ENCODE results near the gene SLC22A3. TPM values are rescaled to one million over a fixed set of nuclear protein-coding genes. Genes with fewer than 3 reads are reported as not detected.

SLC22A3 gene
- total RNA-seq, 1 experiment from 2014 or later: 0.09 TPM

- intact Hi-C loops (cut with micrococcal nuclease): no loop called here
- Mint-ChIP-seq H3K36me3 (ENCODE audit: insufficient read depth, unreplicated experiment) (no peaks in the 10 kb centered on the region), H3K27ac (ENCODE audit: low read depth, unreplicated experiment) (no peak overlapping the region), H3K4me3 (ENCODE audit: unreplicated experiment) (no peak overlapping the region), H3K27me3 (ENCODE audit: insufficient read depth, unreplicated experiment) (no peaks in the 10 kb centered on the region), H3K4me1 (ENCODE audit: insufficient read depth, unreplicated experiment) (no peaks in the 10 kb centered on the region), H3K9me3 (ENCODE audit: unreplicated experiment) (no peaks in the 10 kb centered on the region)
- no TSS peak for BruUV-seq (replicated peaks)
- ChIA-PET POLR2A (interaction anchor here (0.6 to 0.7 kb wide), 2 partner anchors 97 to 382 kb away, joined by 3 read pairs; no protein-coding TSS in a partner anchor), CTCF (interaction anchor here (0.6 kb wide), 1 partner anchor 1249 kb away, joined by 3 read pairs; no protein-coding TSS in a partner anchor)
- no peak for TF ChIP-seq CTCF (IDR thresholded peaks at IDR 0.05; ENCODE audit: unreplicated experiment)
- no peak for DNase-seq (ENCODE audit: unreplicated experiment)
Observed at GRCh38 chr6:160358225-160359119, 10.3 kb downstream of the SLC22A3 start.

- TF ChIP-seq CTCF (IDR thresholded peaks at IDR 0.05; ENCODE audit: unreplicated experiment): no peak
- BruUV-seq (replicated peaks): no TSS peak
- POLR2A ChIA-PET: no interaction called here
- intact Hi-C loops (cut with micrococcal nuclease): no loop called here
- Mint-ChIP-seq H3K27ac (ENCODE audit: low read depth, unreplicated experiment) (no peak overlapping the region), H3K4me3 (ENCODE audit: unreplicated experiment) (no peak overlapping the region), H3K27me3 (ENCODE audit: insufficient read depth, unreplicated experiment) (no peaks in the 10 kb centered on the region), H3K4me1 (ENCODE audit: insufficient read depth, unreplicated experiment) (no peaks in the 10 kb centered on the region), H3K9me3 (ENCODE audit: unreplicated experiment) (no peaks in the 10 kb centered on the region), H3K36me3 (ENCODE audit: insufficient read depth, unreplicated experiment) (no peaks in the 10 kb centered on the region)
- CTCF ChIA-PET: interaction anchor here (0.6 kb wide), 1 partner anchor 26 kb away, joined by 3 read pairs; no protein-coding TSS in a partner anchor
- no peak for DNase-seq (ENCODE audit: unreplicated experiment)
Observed at GRCh38 chr6:160360955-160361354, 12.8 kb downstream of the SLC22A3 start.

GRCh38 chr6:160362556-160362955, 14.4 kb downstream of the SLC22A3 start:
- intact Hi-C loops (cut with micrococcal nuclease): no loop called here
- TF ChIP-seq CTCF (IDR thresholded peaks at IDR 0.05; ENCODE audit: unreplicated experiment): no peak
- H3K27me3 Mint-ChIP-seq (ENCODE audit: insufficient read depth, unreplicated experiment): no peaks in the 10 kb centered on the region
- ChIA-PET CTCF (no interaction called here), POLR2A (interaction anchor here (0.5 to 0.7 kb wide), 2 partner anchors 24 to 314 kb away, joined by 3 to 4 read pairs; no protein-coding TSS in a partner anchor)
- no peak for DNase-seq (ENCODE audit: unreplicated experiment)
- no peaks in the 10 kb centered on the region for H3K9me3 Mint-ChIP-seq (ENCODE audit: unreplicated experiment)
- H3K4me3 Mint-ChIP-seq (ENCODE audit: unreplicated experiment): no peak overlapping the region
- no peaks in the 10 kb centered on the region for H3K36me3 Mint-ChIP-seq (ENCODE audit: insufficient read depth, unreplicated experiment)
- BruUV-seq (replicated peaks): no TSS peak
- H3K4me1 Mint-ChIP-seq (ENCODE audit: insufficient read depth, unreplicated experiment): no peaks in the 10 kb centered on the region
- H3K27ac Mint-ChIP-seq (ENCODE audit: low read depth, unreplicated experiment): no peak overlapping the region

Data from MCF 10A (cell line).